Measurements from ENCODE around the gene RELA. TPM values are rescaled to one million over a fixed set of nuclear protein-coding genes. Genes with fewer than 3 reads are reported as not detected.

The RELA gene
- total and polyA plus RNA-seq, 5 donors from 2014 or later, result 40.3 to 295 (median 53.4) TPM

GRCh38 chr11:65615950-65616574 is 46.7 kb downstream of the RELA start:
- Mint-ChIP-seq H3K27me3 (peaks cover 4% of the 10 kb centered on the region), H3K4me1 (peaks cover 0 to 57% (median 20%) of the 10 kb centered on the region in 4 donors), H3K36me3 (peaks cover 9% of the 10 kb centered on the region), H3K9me3 (no peaks in the 10 kb centered on the region), H3K4me3 (peak overlapping the region; percentile 88 to 98 (median 98)), H3K27ac (peak overlapping the region; percentile 96 to 99 (median 98))
- H3K36me3 ChIP-seq (ENCODE audit: control insufficient read depth, insufficient read depth, low read length), result peaks cover 28% of the 10 kb centered on the region
- H3K9me3 ChIP-seq (ENCODE audit: control insufficient read depth in 2 of 2, low read length in 2 of 2), result no peaks in the 10 kb centered on the region
- peak overlapping the region; percentile 82 for H3K4me3 ChIP-seq (ENCODE audit: low read depth, low read length)
- H3K27ac ChIP-seq (ENCODE audit: insufficient read depth, low read length, poor library complexity, severe bottlenecking), result peak overlapping the region; percentile 96
- H3K4me1 ChIP-seq (ENCODE audit: control insufficient read depth, insufficient read depth, low read length, poor library complexity, severe bottlenecking), result peaks cover 51% of the 10 kb centered on the region
- H3K27me3 ChIP-seq (ENCODE audit: control insufficient read depth, insufficient read depth, low read length), result no peaks in the 10 kb centered on the region
- ATAC-seq (ENCODE audit: low read depth in 2 of 2) (no peak), DNase-seq (peak in 1 of 3 donors; percentile 43)

DNA sequence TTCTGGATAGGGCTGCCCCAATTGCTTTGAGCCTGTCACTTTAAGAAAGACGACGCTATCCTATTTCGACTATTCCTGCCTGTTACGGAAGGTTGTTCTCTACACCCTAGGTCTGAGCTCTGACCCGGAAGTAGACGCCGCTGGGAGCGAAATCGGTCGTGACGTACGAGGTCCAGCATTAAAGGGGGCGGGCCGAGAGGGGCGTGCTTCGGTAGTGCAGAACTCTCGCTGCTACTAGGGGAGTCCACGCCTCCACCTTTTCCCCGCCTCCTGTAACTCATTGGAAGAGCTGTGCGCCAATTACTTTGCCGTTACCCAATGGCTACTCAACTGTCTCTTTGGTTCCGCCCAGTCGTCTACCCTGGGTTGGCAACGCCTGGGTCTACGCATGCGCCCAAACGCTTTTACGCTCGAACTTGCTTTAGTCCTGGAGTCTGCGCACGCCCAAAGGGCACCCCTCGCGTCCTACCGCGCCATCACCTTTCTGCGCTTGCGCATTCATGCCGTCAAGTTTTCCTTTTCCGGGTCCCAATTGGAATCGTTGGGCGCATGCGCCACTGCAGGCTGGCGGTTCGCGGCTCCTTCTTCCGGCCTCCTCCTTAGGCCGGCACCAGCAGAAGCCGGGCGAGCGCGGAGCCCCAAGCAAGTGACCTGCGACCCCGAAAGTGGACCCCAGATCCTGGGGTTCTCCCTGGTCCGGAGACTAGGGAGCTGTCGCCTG is 47.3 kb downstream of the RELA start, which contains the start of gene PCNX3:
TSS of gene PCNX3 (plus strand) at position 548 of the 721 bp plus-strand sequence. CDS start 536 bp downstream, outside the sequence.
- no peaks in the 10 kb centered on the region for H3K9me3 Mint-ChIP-seq
- H3K4me3 ChIP-seq (ENCODE audit: low read depth, low read length), result peak within 1 kb of the TSS; percentile 98
- H3K4me1 Mint-ChIP-seq, result peaks cover 0 to 62% (median 21%) of the 10 kb centered on the region in 4 donors

GRCh38 chr11:65613091-65613928 is 49.4 kb downstream of the RELA start:
- ATAC-seq (ENCODE audit: low read depth in 2 of 2) (no peak), DNase-seq (peak in 2 of 3 donors; percentile 14 to 26)
- Mint-ChIP-seq H3K27me3 (peaks cover 4% of the 10 kb centered on the region), H3K4me3 (peak overlapping the region; percentile 86 to 98 (median 91)), H3K36me3 (peaks cover 5% of the 10 kb centered on the region), H3K27ac (peak overlapping the region in 2 of 3 donors; percentile 75 to 89), H3K9me3 (no peaks in the 10 kb centered on the region), H3K4me1 (peaks cover 0 to 69% (median 35%) of the 10 kb centered on the region in 4 donors)
- no peaks in the 10 kb centered on the region for H3K9me3 ChIP-seq (ENCODE audit: control insufficient read depth in 2 of 2, low read length in 2 of 2)
- H3K4me1 ChIP-seq (ENCODE audit: control insufficient read depth, insufficient read depth, low read length, poor library complexity, severe bottlenecking), result peaks cover 59% of the 10 kb centered on the region
- H3K4me3 ChIP-seq (ENCODE audit: low read depth, low read length), result peak overlapping the region; percentile 98
- peak overlapping the region; percentile 96 for H3K27ac ChIP-seq (ENCODE audit: insufficient read depth, low read length, poor library complexity, severe bottlenecking)
- H3K27me3 ChIP-seq (ENCODE audit: control insufficient read depth, insufficient read depth, low read length), result no peaks in the 10 kb centered on the region
- H3K36me3 ChIP-seq (ENCODE audit: control insufficient read depth, insufficient read depth, low read length), result peaks cover 21% of the 10 kb centered on the region

More for the DNA sequence above, 47.3 kb downstream of the RELA start, which contains the start of gene PCNX3:
- ATAC-seq (ENCODE audit: low read depth in 2 of 2) (peak; percentile 91), DNase-seq (peak; percentile 100)
- no peaks in the 10 kb centered on the region for H3K9me3 ChIP-seq (ENCODE audit: control insufficient read depth in 2 of 2, low read length in 2 of 2)
- H3K27me3 ChIP-seq (ENCODE audit: control insufficient read depth, insufficient read depth, low read length), result no peaks in the 10 kb centered on the region
- peak within 1 kb of the TSS; percentile 96 for H3K27ac ChIP-seq (ENCODE audit: insufficient read depth, low read length, poor library complexity, severe bottlenecking)
- H3K36me3 ChIP-seq (ENCODE audit: control insufficient read depth, insufficient read depth, low read length), result peaks cover 28% of the 10 kb centered on the region
- peak within 1 kb of the TSS; percentile 88 to 98 (median 98) for H3K4me3 Mint-ChIP-seq
- H3K27ac Mint-ChIP-seq, result peak within 1 kb of the TSS; percentile 96 to 99 (median 98)
- peaks cover 4% of the 10 kb centered on the region for H3K27me3 Mint-ChIP-seq
- peaks cover 58% of the 10 kb centered on the region for H3K4me1 ChIP-seq (ENCODE audit: control insufficient read depth, insufficient read depth, low read length, poor library complexity, severe bottlenecking)
- peaks cover 9% of the 10 kb centered on the region for H3K36me3 Mint-ChIP-seq

- H3K27me3 Mint-ChIP-seq, result peaks cover 4% of the 10 kb centered on the region
- Histone ChIP-seq H3K27ac (ENCODE audit: insufficient read depth, low read length, poor library complexity, severe bottlenecking) (peak overlapping the region; percentile 96), H3K9me3 (ENCODE audit: control insufficient read depth in 2 of 2, low read length in 2 of 2) (no peaks in the 10 kb centered on the region), H3K4me3 (ENCODE audit: low read depth, low read length) (peak overlapping the region; percentile 31), H3K36me3 (ENCODE audit: control insufficient read depth, insufficient read depth, low read length) (peaks cover 22% of the 10 kb centered on the region), H3K27me3 (ENCODE audit: control insufficient read depth, insufficient read depth, low read length) (no peaks in the 10 kb centered on the region), H3K4me1 (ENCODE audit: control insufficient read depth, insufficient read depth, low read length, poor library complexity, severe bottlenecking) (peaks cover 56% of the 10 kb centered on the region)
- peaks cover 5% of the 10 kb centered on the region for H3K36me3 Mint-ChIP-seq
- peak overlapping the region in 2 of 3 donors; percentile 89 to 92 for H3K27ac Mint-ChIP-seq
- peaks cover 0 to 69% (median 35%) of the 10 kb centered on the region in 4 donors for H3K4me1 Mint-ChIP-seq
- no peak for DNase-seq
- H3K4me3 Mint-ChIP-seq, result peak overlapping the region; percentile 86 to 98 (median 91)
- no peak for ATAC-seq (ENCODE audit: low read depth in 2 of 2)
- no peaks in the 10 kb centered on the region for H3K9me3 Mint-ChIP-seq
Observed at GRCh38 chr11:65612691-65613090, 50.0 kb downstream of the RELA start.

- Histone ChIP-seq H3K36me3 (ENCODE audit: control insufficient read depth, insufficient read depth, low read length) (peaks cover 20% of the 10 kb centered on the region), H3K4me1 (ENCODE audit: control insufficient read depth, insufficient read depth, low read length, poor library complexity, severe bottlenecking) (peaks cover 49% of the 10 kb centered on the region), H3K27me3 (ENCODE audit: control insufficient read depth, insufficient read depth, low read length) (no peaks in the 10 kb centered on the region), H3K27ac (ENCODE audit: insufficient read depth, low read length, poor library complexity, severe bottlenecking) (peak overlapping the region; percentile 96), H3K9me3 (ENCODE audit: control insufficient read depth in 2 of 2, low read length in 2 of 2) (no peaks in the 10 kb centered on the region), H3K4me3 (ENCODE audit: low read depth, low read length) (peak overlapping the region; percentile 31)
- Mint-ChIP-seq H3K4me1 (peaks cover 0 to 62% (median 33%) of the 10 kb centered on the region in 4 donors), H3K9me3 (no peaks in the 10 kb centered on the region), H3K27me3 (peaks cover 4% of the 10 kb centered on the region), H3K4me3 (peak overlapping the region; percentile 86 to 98 (median 91)), H3K36me3 (peaks cover 5% of the 10 kb centered on the region), H3K27ac (peak overlapping the region; percentile 89 to 93 (median 92))
- DNase-seq (no peak), ATAC-seq (ENCODE audit: low read depth in 2 of 2) (no peak)
Observed at GRCh38 chr11:65611758-65612603, 50.7 kb downstream of the RELA start.

- H3K4me3 Mint-ChIP-seq, result peak overlapping the region; percentile 44 to 98 (median 86)
- H3K36me3 ChIP-seq (ENCODE audit: control insufficient read depth, insufficient read depth, low read length), result peaks cover 21% of the 10 kb centered on the region
- H3K36me3 Mint-ChIP-seq, result no peaks in the 10 kb centered on the region
Observed at GRCh38 chr11:65611028-65611757, 51.5 kb downstream of the RELA start.

More at GRCh38 chr11:65611028-65611757, 51.5 kb downstream of the RELA start:
- H3K4me1 ChIP-seq (ENCODE audit: control insufficient read depth, insufficient read depth, low read length, poor library complexity, severe bottlenecking), result peaks cover 41% of the 10 kb centered on the region
- no peak overlapping the region for H3K4me3 ChIP-seq (ENCODE audit: low read depth, low read length)
- H3K27me3 ChIP-seq (ENCODE audit: control insufficient read depth, insufficient read depth, low read length), result no peaks in the 10 kb centered on the region
- peak overlapping the region in 2 of 3 donors; percentile 20 to 85 for H3K27ac Mint-ChIP-seq
- H3K9me3 ChIP-seq (ENCODE audit: control insufficient read depth in 2 of 2, low read length in 2 of 2), result no peaks in the 10 kb centered on the region
- H3K4me1 Mint-ChIP-seq, result peaks cover 0 to 54% (median 26%) of the 10 kb centered on the region in 4 donors
- no peaks in the 10 kb centered on the region for H3K9me3 Mint-ChIP-seq
- peak overlapping the region; percentile 96 for H3K27ac ChIP-seq (ENCODE audit: insufficient read depth, low read length, poor library complexity, severe bottlenecking)
- no peak for ATAC-seq (ENCODE audit: low read depth in 2 of 2)
- H3K27me3 Mint-ChIP-seq, result no peaks in the 10 kb centered on the region
- DNase-seq, result no peak
